CD4-positive, alpha-beta T cell treated with Interferon alpha-2 for 1 hour (primary cell): ENCODE results near the gene TTYH1.
"Not testable (repeated sequence)": the region's sequence is repeated elsewhere in the genome, so short reads cannot be mapped to it uniquely, and the experiment has no call there.

Experiments used
- DNase-seq, 2 donors: peaks; one replicate each; pipeline ENCODE4 v3.0.0-alpha.2; 2020 to 2022

TTYH1 gene

GRCh38 chr19:54415208-54415900 is at the start of gene TTYH1:
TSS of gene TTYH1 (plus strand) at chr19:54415464. CDS start at chr19:54415553, 89 bp downstream.
- DNase-seq = peak in 1 of 2 donors; percentile 36

- DNase-seq = not testable (repeated sequence)
Measured at GRCh38 chr19:54365798-54366197, 49.5 kb upstream of the TTYH1 start.

GRCh38 chr19:54366811-54367210 is 48.5 kb upstream of the TTYH1 start:
- no peak for DNase-seq

GRCh38 chr19:54369082-54369687 is 46.1 kb upstream of the TTYH1 start:
- no peak for DNase-seq

- not testable (repeated sequence) for DNase-seq
Measured at GRCh38 chr19:54369688-54370433, 45.4 kb upstream of the TTYH1 start.

GRCh38 chr19:54370434-54370796 is 44.8 kb upstream of the TTYH1 start:
- peak; percentile 52 to 63 for DNase-seq

- DNase-seq = not testable (repeated sequence)
Measured at GRCh38 chr19:54371453-54371852, 43.8 kb upstream of the TTYH1 start.

GRCh38 chr19:54373781-54374631 is 41.3 kb upstream of the TTYH1 start:
- DNase-seq = peak in 1 of 2 donors; percentile 74

- peak in 1 of 2 donors; percentile 37 for DNase-seq
Measured at GRCh38 chr19:54375181-54375938, 39.9 kb upstream of the TTYH1 start.

GRCh38 chr19:54376610-54377285 is 38.5 kb upstream of the TTYH1 start:
- no peak for DNase-seq

- DNase-seq = no peak
Measured at GRCh38 chr19:54379187-54379678, 36.0 kb upstream of the TTYH1 start.

- DNase-seq = no peak
Measured at GRCh38 chr19:54380897-54381296, 34.4 kb upstream of the TTYH1 start.

- DNase-seq = not testable (repeated sequence)
Measured at GRCh38 chr19:54382041-54382440, 33.2 kb upstream of the TTYH1 start.

GRCh38 chr19:54383330-54383729 is 31.9 kb upstream of the TTYH1 start:
- no peak for DNase-seq

- peak; percentile 24 to 44 for DNase-seq
Measured at GRCh38 chr19:54387991-54388801, 27.1 kb upstream of the TTYH1 start.

GRCh38 chr19:54388802-54389139 is 26.5 kb upstream of the TTYH1 start:
- DNase-seq = no peak

GRCh38 chr19:54389553-54389952 is 25.7 kb upstream of the TTYH1 start:
- DNase-seq = peak in 1 of 2 donors; percentile 15

- peak; percentile 75 to 76 for DNase-seq
Measured at GRCh38 chr19:54390942-54391577, 24.2 kb upstream of the TTYH1 start.

- no peak for DNase-seq
Measured at GRCh38 chr19:54391589-54392061, 23.6 kb upstream of the TTYH1 start.

- no peak for DNase-seq
Measured at GRCh38 chr19:54392105-54392504, 23.2 kb upstream of the TTYH1 start.
